Large intestine (tissue), 3 donors: ENCODE data around the gene ENAH. TPM values are rescaled to one million over a fixed set of nuclear protein-coding genes. Genes with fewer than 3 reads are reported as not detected.

Experiments used
- DNase-seq, 2 donors: peaks; one replicate each; pipeline versions ENCODE4 v3.0.0 to v3.0.0-alpha.2; 2013
- H3K27ac ChIP-seq: one replicate; pipeline ENCODE4 v1.5.1; 2013; ENCODE audit warnings: low read length
- H3K27me3 ChIP-seq: 2 replicates; pipeline ENCODE4 v1.6.1; 2013; ENCODE audit warnings: low read length; ENCODE audit not compliant: control insufficient read depth, insufficient read depth
- H3K36me3 ChIP-seq: 2 replicates; pipeline ENCODE4 v1.6.1; 2013; ENCODE audit warnings: low read length; ENCODE audit not compliant: control insufficient read depth, insufficient read depth
- H3K4me1 ChIP-seq: one replicate; pipeline ENCODE4 v1.6.1; 2013; ENCODE audit warnings: low read length; ENCODE audit not compliant: control insufficient read depth, insufficient read depth
- H3K4me3 ChIP-seq: one replicate; pipeline ENCODE4 v1.5.1; 2013; ENCODE audit warnings: low read length
- H3K9me3 ChIP-seq: one replicate; pipeline ENCODE4 v1.6.1; 2013; ENCODE audit warnings: mild to moderate bottlenecking, low read depth, low read length, moderate library complexity; ENCODE audit not compliant: control insufficient read depth
- WGBS: methylation state at CpG from one replicate; pipeline ENCODE4 v1.1.5; 2013; ENCODE audit warnings: low lambda C conversion rate; ENCODE audit not compliant: insufficient coverage; 5-methylcytosine and 5-hydroxymethylcytosine counted together
- polyA plus RNA-seq: library from polyadenylated mRNA; unstranded; fragments of 120-200 nt; gene quantifications from one replicate; pipeline ENCODE4 v1.2.1, GENCODE V29; 2013

The ENAH gene
- polyA plus RNA-seq, 1 donor, result 44.4 TPM

GRCh38 chr1:225482421-225482950 lies 170.4 kb downstream of the ENAH start:
- Histone ChIP-seq H3K4me1 (peaks cover 5% of the 10 kb centered on the region), H3K27me3 (no peaks in the 10 kb centered on the region), H3K36me3 (no peaks in the 10 kb centered on the region), H3K4me3 (no peak overlapping the region), H3K27ac (no peak overlapping the region), H3K9me3 (no peaks in the 10 kb centered on the region)
- no peak for DNase-seq
- WGBS, result 66% methylated on average over 3 of the region's 10 CpGs

GRCh38 chr1:225481738-225482137 lies 171.2 kb downstream of the ENAH start:
- Histone ChIP-seq H3K4me1 (peaks cover 5% of the 10 kb centered on the region), H3K4me3 (no peak overlapping the region), H3K9me3 (no peaks in the 10 kb centered on the region), H3K27ac (no peak overlapping the region), H3K36me3 (no peaks in the 10 kb centered on the region), H3K27me3 (no peaks in the 10 kb centered on the region)
- 28% methylated on average over 2 of the region's 6 CpGs for WGBS
- no peak for DNase-seq

GRCh38 chr1:225480825-225481434 lies 172.0 kb downstream of the ENAH start:
- peak; percentile 41 to 60 for DNase-seq
- Histone ChIP-seq H3K4me3 (no peak overlapping the region), H3K27me3 (no peaks in the 10 kb centered on the region), H3K4me1 (peaks cover 5% of the 10 kb centered on the region), H3K36me3 (no peaks in the 10 kb centered on the region), H3K27ac (no peak overlapping the region), H3K9me3 (no peaks in the 10 kb centered on the region)
- no CpG with 5 or more reads among the region's 6 CpGs for WGBS

GRCh38 chr1:225479996-225480720 lies 172.8 kb downstream of the ENAH start:
- DNase-seq, result no peak
- no peak overlapping the region for H3K27ac ChIP-seq
- peaks cover 8% of the 10 kb centered on the region for H3K4me1 ChIP-seq
- no peaks in the 10 kb centered on the region for H3K36me3 ChIP-seq
- H3K9me3 ChIP-seq, result no peaks in the 10 kb centered on the region
- WGBS, result no CpG with 5 or more reads among the region's 21 CpGs
- no peaks in the 10 kb centered on the region for H3K27me3 ChIP-seq
- no peak overlapping the region for H3K4me3 ChIP-seq

- Histone ChIP-seq H3K36me3 (no peaks in the 10 kb centered on the region), H3K4me3 (no peak overlapping the region), H3K4me1 (peaks cover 13% of the 10 kb centered on the region), H3K27me3 (no peaks in the 10 kb centered on the region), H3K27ac (no peak overlapping the region), H3K9me3 (no peaks in the 10 kb centered on the region)
- no CpG with 5 or more reads among the region's 9 CpGs for WGBS
- no peak for DNase-seq
Measured at GRCh38 chr1:225479341-225479740, 173.6 kb downstream of the ENAH start.

- H3K4me3 ChIP-seq, result no peak overlapping the region
- DNase-seq, result no peak
- H3K27ac ChIP-seq, result no peak overlapping the region
- no CpG with 5 or more reads among the region's 6 CpGs for WGBS
- no peaks in the 10 kb centered on the region for H3K9me3 ChIP-seq
- H3K27me3 ChIP-seq, result no peaks in the 10 kb centered on the region
- peaks cover 11% of the 10 kb centered on the region for H3K4me1 ChIP-seq
- no peaks in the 10 kb centered on the region for H3K36me3 ChIP-seq
Measured at GRCh38 chr1:225477296-225477911, 175.5 kb downstream of the ENAH start.

- Histone ChIP-seq H3K27me3 (no peaks in the 10 kb centered on the region), H3K4me3 (no peak overlapping the region), H3K36me3 (no peaks in the 10 kb centered on the region), H3K9me3 (no peaks in the 10 kb centered on the region), H3K4me1 (peaks cover 7% of the 10 kb centered on the region), H3K27ac (no peak overlapping the region)
- DNase-seq, result no peak
- 100% methylated on average over 1 of the region's 5 CpGs for WGBS
Measured at GRCh38 chr1:225476538-225476988, 176.4 kb downstream of the ENAH start.

GRCh38 chr1:225476100-225476511 lies 176.8 kb downstream of the ENAH start:
- Histone ChIP-seq H3K4me1 (peaks cover 7% of the 10 kb centered on the region), H3K27me3 (no peaks in the 10 kb centered on the region), H3K4me3 (no peak overlapping the region), H3K36me3 (no peaks in the 10 kb centered on the region), H3K27ac (no peak overlapping the region), H3K9me3 (no peaks in the 10 kb centered on the region)
- WGBS, result no CpG with 5 or more reads among the region's 7 CpGs
- no peak for DNase-seq

GRCh38 chr1:225474986-225475820 lies 177.7 kb downstream of the ENAH start:
- H3K27ac ChIP-seq, result no peak overlapping the region
- no peaks in the 10 kb centered on the region for H3K27me3 ChIP-seq
- peaks cover 7% of the 10 kb centered on the region for H3K4me1 ChIP-seq
- no CpG with 5 or more reads among the region's 50 CpGs for WGBS
- no peak overlapping the region for H3K4me3 ChIP-seq
- H3K9me3 ChIP-seq, result no peaks in the 10 kb centered on the region
- peak; percentile 57 to 64 for DNase-seq
- no peaks in the 10 kb centered on the region for H3K36me3 ChIP-seq
